ENCODE results near the gene PTPN23. TPM values are rescaled to one million over a fixed set of nuclear protein-coding genes. Genes with fewer than 3 reads are reported as not detected.

Gene PTPN23
- 14.7 and 18.6 TPM in 2 replicates for total RNA-seq

GRCh38 chr3:47380601-47381316, at the start of gene PTPN23:
Gene PTPN23 (plus strand): TSS chr3:47381021. CDS start chr3:47381097, 76 bp downstream.

Other genes with a start within 250 kb of the PTPN23 start
- gene SETD2, start 216.9 kb upstream of the PTPN23 start, total RNA-seq = 13.3 and 18.3 TPM in 2 replicates
- gene KIF9, start 98.2 kb upstream of the PTPN23 start, total RNA-seq = 3.1 and 6.2 TPM in 2 replicates
- gene KLHL18, start 98.1 kb upstream of the PTPN23 start, total RNA-seq = 13.8 and 14.5 TPM in 2 replicates
- 63.3 and 64.9 TPM in 2 replicates for gene SCAP, start 94.9 kb downstream of the PTPN23 start, total RNA-seq
- gene ELP6, start 132.7 kb downstream of the PTPN23 start, total RNA-seq = 29.3 and 36.5 TPM in 2 replicates
- 0.08 and 0.23 TPM in 2 replicates for gene CSPG5, start 197.8 kb downstream of the PTPN23 start, total RNA-seq